ENCODE data around the gene CTNNBIP1.

The CTNNBIP1 gene

DNA sequence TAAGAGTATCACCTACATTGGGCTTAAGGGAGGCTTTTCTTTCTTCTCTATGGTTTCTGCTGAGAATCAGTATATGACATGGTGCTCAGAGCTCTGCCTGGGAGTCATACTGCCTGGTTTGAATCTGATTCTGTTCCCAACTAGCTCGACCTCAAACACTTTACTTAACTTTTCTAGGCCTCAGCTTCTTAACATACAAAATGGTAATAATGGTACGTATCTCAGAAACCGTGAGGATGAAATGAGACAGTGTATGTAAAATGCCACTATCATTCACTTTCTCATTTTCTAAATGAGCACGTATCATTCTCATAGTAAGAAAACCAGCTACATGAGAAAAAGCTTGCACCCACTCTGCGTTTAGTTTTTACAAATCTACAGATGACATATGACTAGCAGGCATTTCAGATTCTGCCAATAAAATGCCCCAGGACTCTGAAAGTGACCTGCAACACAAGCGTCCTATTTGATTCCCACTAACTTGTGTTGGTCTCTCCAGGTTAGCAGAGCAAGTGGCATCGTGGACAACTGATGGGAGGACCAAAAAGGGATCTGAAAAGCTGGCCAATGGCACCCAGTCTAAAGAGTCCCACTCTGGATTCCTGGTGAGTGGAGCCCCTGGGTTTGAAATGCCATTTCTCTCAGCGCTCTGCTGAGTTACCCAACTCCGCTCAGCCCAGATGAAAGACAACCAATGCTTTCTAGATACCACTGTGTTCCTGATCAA, 6.1 kb downstream of the CTNNBIP1 start:
- no peak for DNase-seq

DNA sequence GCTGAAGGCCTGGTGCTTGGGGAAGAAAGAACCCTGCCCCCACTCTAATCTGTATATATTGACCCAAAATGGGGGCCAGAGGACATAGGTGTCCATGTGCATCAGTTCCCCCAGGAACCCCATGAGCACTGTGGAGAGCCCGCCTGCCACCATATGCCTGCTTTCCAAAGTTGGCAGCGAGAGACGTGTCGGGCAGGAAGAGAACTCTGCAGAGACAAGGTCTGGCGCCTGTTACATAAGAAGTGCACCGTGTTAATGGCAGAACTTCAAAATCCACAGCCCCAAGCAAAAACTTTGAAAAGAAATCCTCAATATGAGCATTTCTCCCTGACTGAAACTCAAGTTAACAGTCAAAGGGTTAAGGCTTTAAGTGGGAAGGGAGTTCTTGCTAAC, 8.0 kb downstream of the CTNNBIP1 start:
- no peak for DNase-seq

DNA sequence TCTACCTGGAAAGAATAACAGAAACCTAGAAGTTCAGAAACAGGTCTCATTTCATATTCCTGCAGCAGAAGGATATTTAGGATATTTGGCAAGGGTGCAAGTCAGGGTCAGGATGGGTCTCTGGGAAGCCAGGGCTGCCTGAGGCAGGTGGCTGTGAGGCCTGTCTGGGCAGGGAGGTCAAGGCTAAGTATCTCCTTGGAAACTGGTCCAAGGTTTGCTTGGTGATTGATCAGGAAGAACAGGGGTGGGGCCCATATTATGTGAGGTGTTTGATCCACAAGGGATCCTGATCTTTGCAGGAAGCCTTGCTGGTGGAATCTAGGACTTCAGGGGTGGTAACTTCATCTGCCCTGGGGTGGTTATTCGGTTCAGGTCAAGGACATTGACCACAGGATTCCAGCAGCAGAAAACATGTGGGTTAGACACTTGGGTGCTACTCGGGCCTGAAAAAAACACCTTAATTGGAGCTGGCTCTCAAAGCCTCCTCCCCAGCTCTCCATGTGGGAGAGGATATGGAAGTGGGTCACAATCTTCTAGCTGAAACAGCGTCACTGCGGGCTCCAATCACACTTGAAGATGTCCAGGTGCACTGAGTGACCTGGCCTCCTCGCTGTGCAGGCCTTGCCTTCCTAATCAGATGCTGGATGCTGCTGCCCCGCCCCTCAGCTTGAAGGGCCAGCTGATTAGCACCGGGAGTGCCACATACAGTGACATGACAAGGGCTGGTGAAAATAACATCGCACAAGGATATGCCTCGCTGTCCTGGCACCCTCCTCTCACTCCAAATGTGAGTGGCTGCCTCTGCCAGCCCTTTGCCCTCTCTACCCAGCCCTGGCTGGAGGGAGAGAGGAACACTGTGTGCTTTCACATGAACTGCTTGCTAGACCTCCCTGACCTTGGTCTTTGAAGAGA, 8.7 kb downstream of the CTNNBIP1 start:
- DNase-seq = no peak

DNA sequence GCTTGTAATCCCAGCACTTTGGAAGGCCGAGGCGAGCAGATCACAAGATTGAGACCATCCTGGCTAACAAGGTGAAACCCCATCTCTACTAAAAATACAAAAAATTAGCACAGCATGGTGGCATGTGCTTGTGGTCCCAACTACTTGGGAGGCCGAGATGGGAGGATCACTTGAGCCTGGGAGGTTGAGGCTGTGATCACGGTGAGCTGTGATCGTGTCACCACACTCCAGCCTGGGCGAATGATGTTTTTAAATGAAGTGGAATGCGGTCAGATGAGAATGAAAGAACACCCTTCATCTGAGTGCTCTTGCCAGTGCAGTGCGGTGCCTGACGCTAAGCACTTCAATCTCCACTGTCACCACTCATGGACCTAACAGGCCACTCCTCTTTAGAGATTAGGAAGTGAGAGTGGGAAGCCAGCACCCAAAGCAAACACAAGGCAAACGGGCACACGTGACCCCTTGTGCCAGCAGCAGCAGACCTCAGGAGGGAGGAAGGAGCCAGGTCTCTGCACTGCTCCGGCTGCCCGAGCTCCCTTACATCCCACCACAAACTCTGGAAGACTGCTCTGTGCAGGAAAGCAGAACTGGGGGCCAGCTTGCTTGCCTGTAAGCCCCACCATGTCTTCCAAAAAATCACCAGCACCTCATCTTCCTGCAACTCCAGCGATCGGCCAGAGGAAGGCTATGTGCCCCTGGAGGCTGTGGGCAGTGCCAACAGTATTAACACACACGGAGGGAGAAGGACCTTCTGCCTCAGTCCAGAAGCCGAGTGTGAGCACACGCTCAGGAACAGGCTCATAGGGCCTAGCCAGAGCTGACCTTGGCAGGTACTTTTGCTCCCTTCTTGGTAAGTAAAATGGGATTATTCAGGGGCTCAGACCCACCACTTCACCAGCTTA, 9.7 kb downstream of the CTNNBIP1 start:
- no peak for DNase-seq

DNA sequence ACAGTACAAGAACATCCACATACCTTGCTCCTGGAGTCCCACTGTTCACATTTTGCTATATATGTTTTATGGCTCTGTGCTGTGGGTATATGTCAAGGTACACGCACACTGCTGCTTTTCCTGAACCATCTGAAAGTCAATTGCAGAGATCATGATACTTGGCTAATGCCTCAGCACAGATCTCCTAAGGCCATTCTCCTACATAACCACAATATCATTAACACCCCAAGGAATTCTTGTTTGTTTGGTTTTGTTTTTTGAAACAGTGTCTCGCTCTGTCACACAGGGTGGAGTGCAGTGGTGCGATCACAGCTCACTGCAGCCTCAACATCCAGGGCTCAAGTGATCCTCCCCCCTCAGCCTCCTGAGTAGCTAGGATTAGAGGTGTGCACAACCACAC, 16.0 kb downstream of the CTNNBIP1 start:
- DNase-seq = no peak

DNA sequence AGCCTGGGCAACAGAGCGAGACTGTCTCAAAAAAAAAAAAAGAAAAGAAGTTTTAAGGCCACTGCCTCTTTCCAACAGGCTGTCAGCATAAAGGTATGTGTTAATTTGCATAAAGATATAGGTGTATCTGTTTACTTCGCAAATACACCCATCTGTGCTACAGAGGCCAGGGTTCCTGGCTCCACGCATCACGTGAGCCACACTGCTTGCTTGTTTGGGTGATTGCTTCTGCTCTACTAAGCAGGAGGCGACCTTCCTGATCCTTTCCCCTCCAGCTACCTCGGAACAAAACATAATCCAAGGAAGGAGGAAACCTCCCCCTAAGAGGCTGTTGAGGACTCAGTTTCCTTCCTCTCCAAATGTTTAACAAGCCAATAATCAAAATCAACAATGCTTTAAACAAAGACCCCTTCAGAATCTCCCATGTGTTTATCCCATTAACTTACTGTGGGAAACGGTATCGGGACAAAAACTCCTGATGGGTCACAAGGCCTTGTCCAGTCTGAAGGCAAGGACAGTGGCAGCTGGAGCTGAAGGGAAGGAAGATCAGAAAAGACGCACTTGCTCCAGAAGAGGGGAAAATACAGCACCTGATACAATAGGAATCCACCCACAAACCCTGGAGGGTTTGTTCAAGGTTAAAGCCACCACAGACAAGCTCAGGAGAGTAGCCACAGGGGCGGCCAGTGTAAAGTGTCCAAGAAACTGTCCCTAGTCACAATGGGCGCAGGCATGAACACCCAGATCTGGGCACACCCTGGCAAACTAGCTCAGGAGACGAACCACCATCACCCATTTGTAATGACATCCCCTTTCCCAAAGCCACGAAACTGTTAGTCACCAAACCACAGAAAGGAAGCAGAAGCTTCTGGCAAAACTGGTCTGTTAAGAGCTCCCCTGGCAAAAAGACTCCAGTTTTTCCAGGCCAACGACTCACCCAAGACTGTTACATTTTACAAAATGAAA, 17.2 kb downstream of the CTNNBIP1 start:
- no peak for DNase-seq

DNA sequence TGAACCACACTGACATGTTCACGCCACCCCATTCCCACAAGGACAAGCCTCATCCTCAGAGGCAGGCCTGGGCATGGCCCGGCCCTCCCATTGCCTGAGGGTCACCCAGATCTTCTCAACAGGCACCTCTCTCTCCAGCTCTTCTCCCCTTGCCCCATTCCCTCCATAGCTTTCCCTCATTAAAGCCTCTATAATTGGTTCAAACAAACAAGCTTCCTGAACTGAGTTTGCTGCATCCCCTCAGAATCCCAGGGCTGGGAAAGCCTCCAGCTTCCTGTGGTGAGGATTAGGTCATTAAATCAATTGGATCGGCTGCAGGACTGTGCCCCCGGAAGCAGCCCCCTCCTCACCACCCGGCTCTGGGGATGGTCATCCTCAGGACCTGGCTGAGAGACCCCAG, 18.9 kb downstream of the CTNNBIP1 start:
- DNase-seq = no peak

DNA sequence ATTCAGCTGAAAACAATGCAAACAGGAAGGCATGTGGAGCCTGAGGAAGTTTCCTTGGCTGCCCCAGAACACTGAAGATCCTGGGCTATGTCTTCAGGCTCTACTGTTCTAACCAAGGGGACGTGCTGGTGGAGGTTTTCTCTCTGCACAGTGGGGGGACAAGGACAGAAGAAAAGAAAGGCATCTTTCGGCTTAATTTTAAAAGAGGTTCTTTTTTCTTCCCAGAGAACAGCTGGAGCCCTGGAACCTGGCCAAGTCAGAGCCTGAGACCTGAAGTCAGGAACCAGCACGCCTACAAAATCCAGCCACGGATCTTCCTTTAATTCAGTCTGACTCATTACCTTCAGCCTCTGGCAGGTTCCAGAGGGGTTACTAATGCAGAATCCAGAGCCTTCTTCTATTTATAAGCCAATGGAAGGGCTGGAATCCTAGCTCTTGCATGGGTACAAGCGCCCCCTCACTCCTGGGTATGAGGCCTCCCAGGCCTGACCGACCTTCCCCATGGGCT, 19.8 kb downstream of the CTNNBIP1 start:
- DNase-seq = no peak

DNA sequence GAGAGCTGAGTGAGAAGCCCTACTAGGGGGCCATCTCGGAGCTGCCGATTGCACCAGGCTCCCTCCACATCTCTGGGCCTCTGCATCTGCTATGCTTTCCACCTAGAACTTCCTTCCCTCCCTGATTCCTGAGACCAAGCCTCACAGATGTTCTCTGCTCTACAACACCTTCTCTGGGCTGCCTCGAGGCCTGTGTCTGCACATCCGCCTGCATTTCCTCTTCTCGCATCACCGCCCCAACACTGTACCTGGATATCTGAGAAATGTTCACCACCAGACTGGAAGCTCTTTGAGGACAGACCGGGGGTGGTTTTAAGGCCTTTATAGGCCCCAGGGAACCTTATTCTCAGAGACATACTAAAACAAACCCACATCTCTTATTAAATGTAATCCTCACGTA, 20.7 kb downstream of the CTNNBIP1 start:
- no peak for DNase-seq

DNA sequence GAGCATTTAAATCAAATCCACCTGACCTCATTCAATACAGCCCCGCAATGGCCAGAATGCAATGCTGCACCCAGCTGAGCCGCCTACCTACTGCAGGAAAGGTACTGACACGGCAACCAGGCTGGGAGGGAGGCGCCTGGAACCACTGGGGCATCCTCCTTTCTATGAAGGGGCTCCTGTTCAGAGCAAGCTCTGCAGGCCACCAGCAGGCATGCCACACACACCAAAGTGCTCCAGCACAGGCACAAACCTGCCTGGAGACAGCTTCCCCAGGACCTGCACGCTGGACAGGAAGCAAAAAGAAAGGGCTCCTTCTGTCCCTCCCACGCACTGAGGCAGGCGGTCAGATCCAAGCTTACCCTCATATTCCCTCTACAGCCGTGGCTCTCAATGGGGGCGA, 21.2 kb downstream of the CTNNBIP1 start:
- no peak for DNase-seq

DNA sequence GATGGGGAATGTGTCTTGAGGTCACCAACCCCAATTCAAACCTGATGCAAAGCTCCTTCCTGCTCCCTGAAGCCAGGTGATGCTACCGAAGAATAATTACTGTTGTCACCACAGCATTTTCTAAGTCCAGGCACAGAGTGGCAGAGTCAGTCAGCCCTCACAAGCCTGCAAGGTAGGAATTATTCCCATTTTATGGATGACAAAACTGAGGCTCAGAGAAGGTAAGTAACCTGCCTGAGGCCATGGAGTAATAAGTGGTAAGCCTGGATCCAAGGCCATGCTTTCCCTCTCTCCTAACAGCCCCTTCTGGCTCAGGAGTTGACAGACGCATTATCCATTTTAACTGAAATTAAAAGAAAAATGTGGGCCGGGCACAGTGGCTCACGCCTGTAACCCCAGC, 23.0 kb downstream of the CTNNBIP1 start:
- DNase-seq = no peak

DNA sequence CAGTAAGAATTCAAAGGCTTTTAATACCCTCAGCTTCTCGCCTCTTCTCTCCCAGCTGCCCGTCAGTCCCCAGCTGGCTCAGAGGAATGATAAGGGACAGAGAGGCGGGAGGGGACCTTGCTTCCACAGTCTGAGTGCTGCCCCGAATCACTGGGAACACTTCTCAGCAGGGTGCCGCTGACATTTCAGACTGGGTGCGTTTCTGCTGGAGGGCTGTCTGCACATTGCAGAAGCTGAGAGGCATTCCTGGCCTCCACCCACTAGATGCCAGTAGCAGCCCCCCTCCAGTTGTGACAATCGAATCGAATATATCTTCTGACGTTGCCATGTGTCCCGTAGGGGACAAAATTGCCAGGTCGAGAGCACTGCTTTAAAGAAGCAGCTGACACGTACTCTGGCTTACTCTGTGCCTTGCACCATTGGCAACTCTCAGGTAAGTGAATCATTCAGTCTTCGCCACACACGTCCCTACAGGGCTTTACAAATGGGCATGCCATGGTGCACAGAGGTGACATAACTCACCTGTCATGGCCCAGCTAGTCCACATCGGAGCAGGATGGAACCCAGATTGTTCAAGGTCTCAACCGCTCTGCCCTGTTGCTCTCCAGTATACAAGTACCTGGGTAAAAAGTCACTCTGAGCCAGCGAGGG, 23.9 kb downstream of the CTNNBIP1 start:
- DNase-seq = no peak

DNA sequence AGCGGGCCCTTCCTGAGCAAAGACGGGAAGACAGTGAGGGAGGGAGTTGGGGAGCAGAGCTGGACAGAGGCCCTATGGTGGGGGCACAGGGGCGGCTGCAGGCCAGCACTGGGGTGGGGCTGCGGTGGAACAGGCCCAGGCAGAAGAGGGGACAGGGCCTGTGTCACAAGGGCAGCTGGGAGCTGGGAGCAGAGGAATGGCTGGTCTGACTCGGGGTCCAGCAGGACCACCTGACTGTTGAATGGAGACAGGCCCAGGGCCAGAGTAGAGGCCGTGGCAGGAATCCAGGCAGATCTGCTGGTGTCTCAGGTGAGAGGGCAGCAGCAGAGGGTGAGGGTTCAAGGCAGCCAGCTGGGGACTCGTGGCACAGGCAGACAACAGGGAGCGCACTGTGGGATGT, 25.3 kb downstream of the CTNNBIP1 start:
- no peak for DNase-seq

DNA sequence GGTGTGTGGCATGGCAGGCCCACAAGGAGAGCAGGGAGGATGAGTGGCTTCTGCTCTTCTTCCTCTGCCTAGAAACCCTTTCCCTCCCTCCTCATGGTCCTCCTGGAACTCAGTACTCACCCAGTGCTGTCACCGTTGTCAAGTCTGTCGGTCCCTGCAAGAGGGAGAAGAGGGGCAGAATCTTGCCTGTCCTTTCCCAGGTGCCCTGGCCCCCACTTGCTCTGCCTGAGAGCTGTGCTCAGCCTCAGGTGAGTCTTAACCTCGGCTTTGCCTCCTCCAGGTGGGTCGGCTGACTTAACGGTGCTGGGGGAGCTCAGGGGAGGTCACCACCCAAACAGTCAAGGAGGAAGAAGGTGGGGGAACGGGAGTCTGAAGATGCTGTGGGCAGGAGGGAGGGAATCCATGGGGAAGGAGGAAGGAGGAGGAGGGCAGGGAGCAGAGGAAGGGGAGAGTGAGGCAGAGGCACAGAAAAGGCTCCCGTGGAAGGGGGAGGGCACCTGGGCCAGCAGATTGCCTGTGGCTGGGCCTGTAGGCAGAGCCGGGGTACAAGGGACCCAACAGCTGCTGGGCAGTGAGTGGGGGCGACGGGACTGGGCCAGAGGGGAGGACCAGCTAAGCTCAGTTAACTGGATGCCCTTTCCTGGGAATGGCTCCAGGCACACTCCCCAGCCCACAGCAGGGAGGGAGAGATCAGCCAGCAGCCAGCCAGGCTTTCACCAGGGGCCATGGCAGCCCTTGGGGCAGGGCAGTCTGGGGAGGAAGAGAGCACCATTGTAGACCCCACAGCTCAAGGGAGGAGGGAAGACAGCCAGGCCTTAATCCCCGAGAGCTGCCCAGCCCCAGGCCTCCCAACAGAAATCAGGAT, 26.3 kb downstream of the CTNNBIP1 start:
- DNase-seq = no peak

DNA sequence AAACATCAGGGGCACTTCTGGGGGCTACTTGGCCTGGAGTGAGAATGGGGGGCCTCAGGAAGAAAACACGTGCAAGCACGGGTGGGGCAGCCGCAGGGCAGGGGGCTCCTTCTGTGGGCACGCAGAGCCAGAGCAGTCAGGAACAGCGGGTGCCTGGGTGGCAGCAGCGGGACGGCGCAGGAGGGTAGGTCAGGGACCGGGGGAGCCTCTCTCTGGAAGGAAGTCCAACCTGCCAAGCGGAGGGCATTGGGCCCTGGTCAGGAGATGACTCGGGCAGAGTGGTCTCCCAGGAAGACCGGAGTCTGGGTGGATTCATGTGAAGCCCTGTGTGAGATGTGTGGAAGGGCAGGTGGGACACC, 27.1 kb downstream of the CTNNBIP1 start:
- DNase-seq = no peak

DNA sequence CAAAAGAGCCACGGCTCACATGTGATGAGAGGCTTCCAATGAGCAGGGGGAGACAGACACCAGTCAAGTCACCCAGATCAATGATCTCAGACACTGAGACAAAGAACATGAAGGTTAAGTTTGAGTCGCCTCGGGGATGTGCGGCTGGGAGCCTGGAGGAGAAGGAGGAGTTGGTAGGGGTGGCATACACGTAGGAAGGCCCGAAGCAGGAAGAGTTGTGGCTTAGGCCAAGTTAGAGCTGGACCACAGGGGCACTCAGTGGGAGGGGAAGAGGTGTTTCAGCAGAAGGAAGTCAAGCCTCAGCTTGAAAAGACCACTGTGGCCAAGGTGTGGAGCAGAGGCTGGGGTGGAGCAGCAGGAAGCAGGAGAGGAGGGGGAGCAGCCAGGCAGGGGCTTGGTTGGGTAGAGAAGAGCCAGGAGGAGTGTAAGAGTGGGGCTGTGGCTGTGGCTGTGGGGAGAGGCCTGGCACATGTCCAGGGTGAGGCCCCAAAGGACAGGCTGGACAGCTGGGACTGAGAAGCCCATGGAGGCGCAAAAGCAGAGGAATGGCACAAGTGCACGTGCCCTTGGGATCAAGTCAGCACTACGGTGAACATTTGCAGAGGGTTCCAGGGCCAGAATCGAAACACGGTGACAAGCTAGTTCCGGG, 27.6 kb downstream of the CTNNBIP1 start:
- DNase-seq = no peak

DNA sequence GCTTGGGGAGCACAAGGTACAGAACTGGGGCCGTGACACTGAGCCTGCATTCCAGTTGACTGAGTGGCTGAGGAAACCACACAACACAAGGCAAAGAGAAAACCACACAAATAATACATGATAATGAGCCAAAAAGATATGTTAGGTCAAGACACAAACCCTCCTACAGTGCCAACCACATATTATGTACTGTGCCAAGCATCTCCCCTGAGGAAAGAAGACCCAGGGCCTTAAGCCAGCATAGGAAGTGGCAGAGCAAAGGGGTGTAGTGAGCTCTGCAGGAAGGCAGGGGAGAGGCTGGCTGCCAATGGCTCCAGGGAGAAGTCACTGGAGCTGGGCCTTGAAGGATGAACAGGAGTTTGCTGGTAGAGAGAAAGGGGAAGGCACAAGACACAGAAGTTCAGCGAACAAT, 28.2 kb downstream of the CTNNBIP1 start:
- DNase-seq = no peak

DNA sequence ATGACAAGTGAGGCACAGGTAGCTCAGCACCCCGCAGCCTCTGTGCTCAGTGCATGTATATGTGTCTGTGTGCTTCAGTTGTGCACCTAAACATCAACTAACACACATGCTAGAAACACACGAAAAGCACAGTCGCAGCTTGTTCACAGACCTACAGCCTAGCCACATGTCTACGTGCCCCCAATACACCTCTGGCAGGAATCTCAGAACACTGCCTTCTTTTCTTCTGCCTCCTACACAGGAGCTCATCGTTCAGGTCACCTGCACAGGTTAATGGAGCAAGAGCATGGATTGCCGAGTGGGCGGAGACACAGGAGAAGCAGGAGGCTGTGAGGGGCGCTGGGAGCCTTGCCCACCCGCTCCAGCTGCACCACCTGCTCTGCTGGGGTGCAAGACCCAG, 31.7 kb downstream of the CTNNBIP1 start:
- DNase-seq = no peak

DNA sequence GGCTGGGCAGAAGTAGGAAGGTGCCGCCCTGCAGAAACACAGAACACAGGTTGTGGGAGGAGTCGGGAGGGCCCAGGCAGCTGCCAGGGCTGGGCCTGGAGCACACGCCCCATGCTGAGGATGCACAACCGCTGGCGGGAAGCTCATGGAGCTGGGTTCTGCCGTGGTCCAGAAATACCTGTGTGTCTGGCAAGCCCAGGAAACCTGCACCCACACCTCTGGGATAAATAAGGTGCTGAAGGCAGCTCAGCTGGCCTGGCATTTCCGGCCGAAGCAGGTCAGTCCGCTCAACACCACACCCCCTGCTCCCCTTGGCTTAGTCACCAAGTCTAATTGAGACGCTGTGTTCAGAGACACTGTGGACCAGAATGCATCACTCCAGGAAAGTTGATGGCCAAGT, 32.1 kb downstream of the CTNNBIP1 start:
- no peak for DNase-seq

DNA sequence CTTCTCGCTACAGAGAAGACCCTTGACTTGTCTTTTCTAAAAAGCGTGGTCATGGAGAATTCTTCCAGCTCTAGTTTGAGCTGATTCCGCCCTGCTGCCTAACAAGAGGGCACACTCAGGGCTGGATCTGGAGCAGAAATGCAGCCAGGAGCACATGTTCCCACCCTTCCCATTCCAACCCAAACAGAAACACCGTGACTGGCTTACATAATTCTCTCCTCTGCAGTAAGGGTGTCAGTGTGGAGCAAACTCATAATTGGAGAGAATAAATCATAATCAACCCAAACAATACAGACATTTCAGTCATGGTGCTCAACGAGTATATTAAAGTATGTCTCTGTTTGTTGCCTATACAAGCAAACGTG, 34.5 kb downstream of the CTNNBIP1 start:
- no peak for DNase-seq
